Measurements from ENCODE around the gene FOXF1. TPM values are rescaled to one million over a fixed set of nuclear protein-coding genes. Genes with fewer than 3 reads are reported as not detected.

Gene FOXF1
- total and polyA plus RNA-seq, 12 donors = 0.08 to 0.38 (median 0.22) TPM; not detected in 2

DNA sequence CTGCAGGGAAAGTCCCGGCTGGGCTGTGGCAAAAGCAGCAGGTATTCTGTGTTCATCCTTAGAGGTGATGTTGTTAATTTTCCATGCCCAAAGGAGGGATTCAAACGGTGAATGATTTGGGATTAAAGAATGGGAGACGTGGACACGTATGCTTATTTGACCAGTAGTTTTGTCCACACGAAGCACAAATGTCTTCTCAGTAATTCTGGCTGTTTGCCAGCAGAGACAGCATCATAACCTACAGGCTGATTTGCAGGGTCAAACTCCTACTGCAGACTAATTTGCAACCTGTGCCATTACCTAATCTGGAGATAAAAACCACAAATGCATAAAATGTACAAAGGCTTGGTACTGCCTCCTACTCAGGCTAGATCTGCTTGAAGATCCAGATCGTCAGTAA is 30.6 kb downstream of the FOXF1 start:
- TF ChIP-seq, protein P1, sequence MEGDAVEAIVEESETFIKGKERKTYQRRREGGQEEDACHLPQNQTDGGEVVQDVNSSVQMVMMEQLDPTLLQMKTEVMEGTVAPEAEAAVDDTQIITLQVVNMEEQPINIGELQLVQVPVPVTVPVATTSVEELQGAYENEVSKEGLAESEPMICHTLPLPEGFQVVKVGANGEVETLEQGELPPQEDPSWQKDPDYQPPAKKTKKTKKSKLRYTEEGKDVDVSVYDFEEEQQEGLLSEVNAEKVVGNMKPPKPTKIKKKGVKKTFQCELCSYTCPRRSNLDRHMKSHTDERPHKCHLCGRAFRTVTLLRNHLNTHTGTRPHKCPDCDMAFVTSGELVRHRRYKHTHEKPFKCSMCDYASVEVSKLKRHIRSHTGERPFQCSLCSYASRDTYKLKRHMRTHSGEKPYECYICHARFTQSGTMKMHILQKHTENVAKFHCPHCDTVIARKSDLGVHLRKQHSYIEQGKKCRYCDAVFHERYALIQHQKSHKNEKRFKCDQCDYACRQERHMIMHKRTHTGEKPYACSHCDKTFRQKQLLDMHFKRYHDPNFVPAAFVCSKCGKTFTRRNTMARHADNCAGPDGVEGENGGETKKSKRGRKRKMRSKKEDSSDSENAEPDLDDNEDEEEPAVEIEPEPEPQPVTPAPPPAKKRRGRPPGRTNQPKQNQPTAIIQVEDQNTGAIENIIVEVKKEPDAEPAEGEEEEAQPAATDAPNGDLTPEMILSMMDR (IDR thresholded peaks at IDR 0.05) = no peak
- peaks cover 0 to 100% (median 41%) of the 10 kb centered on the region in 9 donors for H3K36me3 ChIP-seq
- ATAC-seq (no peak), DNase-seq (no peak)
- WGBS, 2 donors = 90 to 93% methylated on average over 6 of the region's 6 CpGs
- H3K27me3 ChIP-seq = no peaks in the 10 kb centered on the region
- H3K4me3 ChIP-seq = no peak overlapping the region
- no peak overlapping the region for H3K27ac ChIP-seq
- H3K4me1 ChIP-seq = peaks cover 0 to 5% (median 0%) of the 10 kb centered on the region in 9 donors
- H3K9me3 ChIP-seq = no peaks in the 10 kb centered on the region
- intact Hi-C loops (cut with DNase I) = no loop called here

- ATAC-seq (no peak), DNase-seq (no peak)
- intact Hi-C loops (cut with DNase I) = no loop called here
- 93 to 95% methylated on average over 11 of the region's 11 CpGs for WGBS, 2 donors
- Histone ChIP-seq H3K27ac (no peak overlapping the region), H3K27me3 (no peaks in the 10 kb centered on the region), H3K36me3 (peaks cover 0 to 100% (median 41%) of the 10 kb centered on the region in 9 donors), H3K4me3 (no peak overlapping the region), H3K9me3 (no peaks in the 10 kb centered on the region), H3K4me1 (peaks cover 0 to 12% (median 0%) of the 10 kb centered on the region in 9 donors)
- TF ChIP-seq, protein P1 (IDR thresholded peaks at IDR 0.05) = no peak
Measured at GRCh38 chr16:86541560-86541959, 31.2 kb downstream of the FOXF1 start.

DNA sequence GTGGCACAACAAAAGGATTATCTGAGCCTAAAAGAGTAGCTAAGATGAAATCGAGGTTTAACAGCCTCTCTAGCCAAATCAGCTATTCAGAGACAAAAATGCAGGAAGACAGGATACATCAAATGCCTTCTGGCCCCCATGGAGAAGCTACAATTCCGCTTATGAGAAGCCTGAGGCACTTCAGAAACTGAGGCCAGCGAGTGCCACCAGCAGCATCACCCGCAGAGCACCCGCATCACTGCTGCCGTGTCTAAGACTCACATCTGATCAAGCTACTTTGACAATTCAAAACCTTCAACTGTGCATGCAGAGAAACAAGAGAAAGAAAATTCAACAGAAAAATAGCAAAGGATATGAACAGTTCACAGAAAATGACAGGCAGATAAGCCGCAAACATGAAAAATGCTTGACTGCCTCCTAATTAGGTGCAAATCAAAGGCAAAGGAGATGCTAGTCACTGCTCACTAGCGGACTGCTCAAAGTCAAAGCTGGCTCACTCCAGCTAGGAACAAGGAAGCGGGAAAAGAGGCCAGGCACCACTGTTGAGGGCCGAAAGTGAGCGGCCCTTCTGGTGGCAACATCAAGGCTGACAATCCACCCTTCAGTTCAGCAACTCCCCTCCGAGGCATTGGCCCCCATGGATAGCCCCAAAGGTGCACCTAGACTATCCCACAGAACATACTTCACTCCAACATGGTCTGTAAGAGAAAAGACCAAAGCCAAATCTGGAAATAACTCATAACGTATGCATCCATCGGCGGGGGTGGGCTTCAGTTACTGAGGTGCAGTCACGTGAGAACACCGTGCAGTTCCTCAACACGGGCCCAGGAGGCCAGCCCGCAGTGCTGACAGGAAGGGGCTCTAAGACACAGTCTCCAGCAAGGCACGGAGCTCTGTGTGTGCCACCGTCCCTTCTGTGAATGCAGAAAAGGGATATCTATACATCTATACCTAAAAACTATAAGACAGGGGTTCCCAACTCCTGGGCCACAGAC is 32.7 kb downstream of the FOXF1 start:
- H3K4me3 ChIP-seq = no peak overlapping the region
- no peak for DNase-seq
- intact Hi-C loops (cut with DNase I) = no loop called here
- H3K9me3 ChIP-seq = no peaks in the 10 kb centered on the region
- 93 to 94% methylated on average over 21 of the region's 21 CpGs for WGBS, 2 donors
- TF ChIP-seq, protein P1 (IDR thresholded peaks at IDR 0.05) = no peak
- no peaks in the 10 kb centered on the region for H3K27me3 ChIP-seq
- H3K27ac ChIP-seq = no peak overlapping the region
- peaks cover 0 to 20% (median 5%) of the 10 kb centered on the region in 9 donors for H3K4me1 ChIP-seq
- H3K36me3 ChIP-seq = peaks cover 0 to 100% (median 41%) of the 10 kb centered on the region in 9 donors
- no peak for ATAC-seq

- Histone ChIP-seq H3K9me3 (no peaks in the 10 kb centered on the region), H3K36me3 (peaks cover 0 to 100% (median 23%) of the 10 kb centered on the region in 9 donors), H3K4me1 (peaks cover 0 to 20% (median 5%) of the 10 kb centered on the region in 9 donors), H3K4me3 (no peak overlapping the region), H3K27ac (no peak overlapping the region), H3K27me3 (no peaks in the 10 kb centered on the region)
- DNase-seq (no peak), ATAC-seq (peak in 2 of 8 donors; percentile 17 to 43)
- intact Hi-C loops (cut with DNase I) = no loop called here
- TF ChIP-seq, protein P1 (IDR thresholded peaks at IDR 0.05) = no peak
- 77 to 82% methylated on average over 12 of the region's 12 CpGs for WGBS, 2 donors
Measured at GRCh38 chr16:86545481-86545880, 35.2 kb downstream of the FOXF1 start.
